LNCAP (cell line): ENCODE data around the gene SS18L1.

Source experiments
- TF ChIP-seq, protein P1 (sequence below): fragments of 450-650 bp; IDR thresholded peaks from 2 replicates; pipeline ENCODE4 v1.5.1; 2017; ENCODE audit warnings: mild to moderate bottlenecking

Gene SS18L1

DNA sequence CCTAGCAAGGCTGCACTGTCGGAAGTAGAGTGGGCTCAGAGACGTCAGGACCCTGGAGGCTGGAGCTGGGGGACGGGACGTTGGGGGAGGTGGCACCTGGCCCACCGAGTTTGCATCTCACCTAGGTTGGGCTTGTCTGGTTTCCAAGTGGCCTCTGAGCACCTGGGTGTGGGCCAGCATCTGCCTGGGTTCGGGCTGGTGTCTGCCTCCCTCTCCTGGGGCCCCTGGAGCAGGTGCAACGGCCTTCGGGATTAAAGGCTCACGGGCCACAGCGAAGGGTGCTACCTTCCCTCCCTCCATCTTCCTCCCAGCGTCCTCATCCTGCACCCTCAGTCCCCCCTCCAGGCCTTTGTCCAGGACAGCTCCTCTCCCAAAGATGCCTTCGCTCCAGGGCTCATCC is 70.5 kb downstream of the SS18L1 start:
- TF ChIP-seq, protein P1, sequence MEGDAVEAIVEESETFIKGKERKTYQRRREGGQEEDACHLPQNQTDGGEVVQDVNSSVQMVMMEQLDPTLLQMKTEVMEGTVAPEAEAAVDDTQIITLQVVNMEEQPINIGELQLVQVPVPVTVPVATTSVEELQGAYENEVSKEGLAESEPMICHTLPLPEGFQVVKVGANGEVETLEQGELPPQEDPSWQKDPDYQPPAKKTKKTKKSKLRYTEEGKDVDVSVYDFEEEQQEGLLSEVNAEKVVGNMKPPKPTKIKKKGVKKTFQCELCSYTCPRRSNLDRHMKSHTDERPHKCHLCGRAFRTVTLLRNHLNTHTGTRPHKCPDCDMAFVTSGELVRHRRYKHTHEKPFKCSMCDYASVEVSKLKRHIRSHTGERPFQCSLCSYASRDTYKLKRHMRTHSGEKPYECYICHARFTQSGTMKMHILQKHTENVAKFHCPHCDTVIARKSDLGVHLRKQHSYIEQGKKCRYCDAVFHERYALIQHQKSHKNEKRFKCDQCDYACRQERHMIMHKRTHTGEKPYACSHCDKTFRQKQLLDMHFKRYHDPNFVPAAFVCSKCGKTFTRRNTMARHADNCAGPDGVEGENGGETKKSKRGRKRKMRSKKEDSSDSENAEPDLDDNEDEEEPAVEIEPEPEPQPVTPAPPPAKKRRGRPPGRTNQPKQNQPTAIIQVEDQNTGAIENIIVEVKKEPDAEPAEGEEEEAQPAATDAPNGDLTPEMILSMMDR, result no peak

DNA sequence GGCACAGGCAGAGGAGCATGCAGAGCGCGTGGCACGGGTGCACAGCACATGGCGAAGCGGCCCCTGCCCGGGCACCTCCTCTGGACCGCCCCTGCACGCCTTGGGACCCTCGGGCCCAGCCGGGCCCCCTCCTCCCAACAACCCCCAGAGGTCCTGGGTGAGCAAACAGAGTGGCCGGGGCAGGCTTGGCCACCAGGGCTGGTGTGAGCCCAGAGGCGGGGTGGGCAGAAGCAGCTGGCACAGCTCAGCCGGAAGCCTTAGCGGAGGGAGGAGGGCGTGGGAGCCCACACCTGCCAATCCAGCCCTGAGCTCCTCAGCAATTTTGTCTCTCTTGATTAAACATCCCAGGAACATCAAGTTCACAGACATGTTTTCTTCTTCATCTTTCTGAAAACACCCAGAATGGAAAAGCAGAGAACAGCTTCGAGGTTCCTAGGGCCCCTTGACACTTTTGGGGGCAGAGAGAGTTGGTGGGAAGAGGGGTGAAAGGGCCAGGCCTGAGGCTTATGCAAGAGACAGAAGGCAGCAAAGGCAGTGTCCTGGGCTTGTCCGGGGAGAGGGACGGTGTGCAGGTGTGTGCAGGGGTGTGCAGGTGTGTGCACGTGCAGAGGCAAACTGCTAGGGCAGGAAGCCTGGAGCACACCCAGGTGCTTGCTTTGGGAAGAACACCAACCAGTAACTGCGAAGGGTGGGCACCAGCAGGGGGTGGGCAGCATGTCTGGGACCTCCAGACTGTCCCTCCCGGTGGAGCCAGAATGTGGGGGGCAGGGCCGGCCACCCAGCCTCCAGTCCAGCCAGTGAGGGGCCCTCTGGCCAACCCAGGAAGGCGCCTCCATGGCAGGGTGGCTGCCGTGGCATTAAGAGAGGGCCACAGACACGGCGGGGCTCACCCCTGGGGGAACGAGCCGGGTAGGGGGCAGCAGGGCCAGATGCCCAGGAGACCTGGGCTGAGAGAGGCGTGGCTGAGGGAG is 71.7 kb downstream of the SS18L1 start:
- TF ChIP-seq, protein P1, result no peak

DNA sequence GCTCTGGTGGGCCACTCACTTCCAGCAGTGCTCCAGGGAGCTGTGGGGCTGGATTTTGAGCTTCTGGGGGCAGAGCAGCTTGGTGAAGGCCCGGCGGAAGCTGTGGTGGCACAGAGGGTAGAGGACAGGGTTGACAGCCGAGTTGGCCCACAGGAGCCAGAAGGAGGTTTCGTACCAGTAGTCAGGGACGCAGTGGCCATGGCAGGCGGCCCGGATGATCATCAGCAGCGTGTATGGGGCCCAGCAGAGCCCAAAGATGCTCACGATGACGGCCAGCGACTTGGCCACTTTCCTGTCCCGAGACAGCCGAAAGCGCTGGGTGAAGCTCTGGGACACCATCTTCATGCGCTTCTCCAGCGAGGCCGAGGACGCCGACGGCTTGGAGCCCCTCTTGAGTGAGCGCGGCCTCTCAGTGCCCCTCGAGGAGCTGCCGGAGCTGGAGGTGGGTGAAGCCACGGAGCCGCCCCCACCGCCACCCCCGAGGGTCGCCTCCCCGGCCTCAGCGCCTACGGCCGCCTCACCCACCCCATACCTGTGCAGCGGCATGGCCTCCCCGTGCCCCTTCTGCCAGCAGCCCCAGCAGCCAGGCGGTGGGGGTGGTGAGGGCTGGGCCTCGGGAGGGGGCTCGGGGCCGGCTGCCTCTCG is 72.5 kb downstream of the SS18L1 start:
- TF ChIP-seq, protein P1, result no peak

DNA sequence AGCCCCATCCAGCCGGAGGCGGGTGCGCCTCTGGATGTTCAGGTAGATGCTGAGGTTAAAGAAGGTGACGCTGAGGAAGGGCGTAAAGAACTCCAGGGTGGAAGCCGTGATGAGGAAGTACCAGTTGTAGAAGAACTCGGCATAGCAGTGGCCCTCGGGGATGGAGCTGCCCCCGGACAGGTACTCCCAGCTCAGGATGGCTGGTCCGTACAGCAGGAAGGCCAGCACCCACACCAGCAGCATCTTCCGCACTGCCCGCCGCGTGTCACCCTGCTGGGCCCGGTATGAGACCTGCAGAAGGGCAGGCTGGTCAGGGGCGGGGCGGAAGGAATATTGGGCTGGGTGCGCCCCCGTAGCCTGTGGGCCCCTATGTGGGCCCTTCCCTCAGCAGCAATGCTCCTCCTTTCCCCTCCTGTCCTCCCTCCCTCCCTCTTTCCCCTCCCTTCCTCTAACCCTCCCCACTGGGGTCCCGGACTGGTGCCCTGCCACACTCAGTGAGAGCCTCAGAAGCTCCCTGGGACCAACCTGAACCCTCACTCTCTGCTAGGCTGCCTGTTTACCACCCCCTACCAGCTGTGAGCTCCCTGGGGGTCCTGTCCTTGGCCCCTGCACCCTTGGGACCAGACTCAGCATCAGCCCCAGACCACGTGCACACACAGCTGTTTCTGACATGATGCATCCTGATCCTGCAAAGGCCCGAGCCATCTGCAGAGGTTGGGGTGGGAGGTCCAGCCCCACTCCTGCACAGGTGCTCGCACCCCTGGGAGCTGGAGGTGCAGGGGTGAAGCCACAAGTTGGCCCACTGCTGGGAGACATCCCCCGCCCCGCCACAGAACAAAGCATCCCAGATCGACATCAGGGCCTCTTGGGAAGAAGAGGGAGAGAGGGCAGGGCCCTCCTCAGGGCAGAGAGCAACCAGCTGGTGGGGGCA is 73.3 kb downstream of the SS18L1 start:
- TF ChIP-seq, protein P1, result no peak

DNA sequence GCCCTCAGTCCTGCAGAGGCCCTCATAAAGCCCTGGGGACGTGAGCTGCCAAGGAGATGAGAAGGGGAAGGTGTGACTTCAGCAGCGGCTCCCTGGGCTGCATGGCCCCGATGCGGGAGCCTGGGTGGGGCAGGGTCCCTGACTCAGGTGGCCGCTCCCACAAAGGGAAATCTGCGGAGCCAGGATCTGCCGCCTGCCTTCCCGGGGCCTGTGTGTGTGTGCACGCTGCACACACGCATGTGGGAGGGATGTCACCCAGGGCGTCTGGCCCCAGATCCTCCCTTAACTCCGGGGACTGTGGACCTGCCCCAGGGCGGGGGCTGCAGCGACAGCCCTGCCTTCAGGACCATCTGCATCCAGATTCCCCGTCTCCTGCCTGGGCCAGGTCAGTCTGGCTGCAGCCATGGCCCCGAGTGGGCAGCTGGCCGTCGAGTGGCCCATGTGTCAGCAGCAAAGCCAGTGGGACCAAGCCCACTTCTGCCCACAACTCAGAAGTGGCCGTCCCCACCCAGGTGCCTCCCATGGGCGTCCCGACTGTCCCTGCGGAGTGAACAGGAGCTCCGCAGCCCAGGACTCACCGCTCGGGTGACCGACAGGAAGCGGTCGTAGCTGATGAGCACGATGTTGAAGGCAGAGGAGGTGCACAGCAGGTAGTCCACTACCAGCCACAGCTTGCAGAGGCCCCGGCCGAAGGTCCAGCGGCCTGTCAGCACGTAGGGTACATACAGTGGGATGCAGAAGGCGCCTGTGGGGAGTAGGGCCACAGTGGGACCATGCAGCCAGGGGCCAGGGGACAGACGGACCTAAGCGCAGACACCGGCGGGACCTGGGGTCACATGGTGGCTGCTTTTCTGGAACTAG is 74.6 kb downstream of the SS18L1 start:
- TF ChIP-seq, protein P1, result no peak

DNA sequence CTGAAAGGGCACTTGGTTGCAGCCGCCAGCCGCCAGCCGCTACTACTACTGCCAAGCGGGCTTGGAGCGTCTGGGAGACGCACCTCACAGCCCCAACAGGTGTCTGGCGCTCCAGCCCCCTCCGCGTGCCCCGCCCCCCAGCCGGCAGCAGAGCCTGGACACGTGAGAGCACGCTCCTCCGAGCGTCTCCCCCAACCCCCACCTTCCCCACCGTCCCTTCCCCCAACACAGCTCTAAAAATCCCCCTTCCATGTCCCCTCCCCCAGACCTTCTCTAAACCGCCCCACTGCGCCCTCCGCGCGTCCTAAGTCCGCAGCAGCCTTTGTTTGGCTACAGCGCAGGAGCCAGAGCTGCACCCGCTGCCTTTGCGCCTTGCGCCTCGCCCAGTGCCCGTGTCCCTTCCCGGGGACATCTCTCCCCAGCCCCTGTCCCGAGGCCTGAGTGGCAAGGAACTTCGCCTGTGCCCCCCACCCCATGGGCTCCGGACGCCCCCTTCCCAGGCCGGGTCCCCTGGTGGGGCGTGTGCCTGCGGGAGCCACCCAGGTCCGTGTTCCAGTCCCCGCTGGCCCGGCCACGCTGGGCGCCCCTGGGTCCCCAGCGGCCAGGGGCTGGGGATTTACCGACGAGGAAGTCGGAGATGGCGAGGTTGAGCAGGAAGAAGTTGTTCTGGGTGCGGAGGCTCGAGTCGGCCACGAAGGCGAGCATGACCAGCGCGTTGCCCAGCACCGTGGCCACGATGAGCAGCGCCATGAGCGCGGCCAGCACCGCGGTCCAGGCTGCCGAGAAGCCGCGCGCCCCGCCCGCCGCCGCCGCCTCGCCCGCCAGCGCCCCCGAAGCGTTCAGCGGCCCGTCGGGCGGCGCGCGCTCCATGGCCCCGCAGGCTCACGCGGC is 75.8 kb downstream of the SS18L1 start:
- TF ChIP-seq, protein P1, result no peak
